Stimulated activated CD8-positive, alpha-beta memory T cell treated with anti-CD3 and anti-CD28 coated beads, Interleukin-15, amount 100 ng/mL, for 24 hours (primary cell): ENCODE measurements around the gene AHI1.

Experiments used
- DNase-seq: peaks from one replicate; pipeline ENCODE4 v3.0.0-alpha.2; 2020; ENCODE audit warnings: low read depth

Gene AHI1

GRCh38 chr6:135451617-135452190 is 45.8 kb downstream of the AHI1 start:
- no peak for DNase-seq

DNA sequence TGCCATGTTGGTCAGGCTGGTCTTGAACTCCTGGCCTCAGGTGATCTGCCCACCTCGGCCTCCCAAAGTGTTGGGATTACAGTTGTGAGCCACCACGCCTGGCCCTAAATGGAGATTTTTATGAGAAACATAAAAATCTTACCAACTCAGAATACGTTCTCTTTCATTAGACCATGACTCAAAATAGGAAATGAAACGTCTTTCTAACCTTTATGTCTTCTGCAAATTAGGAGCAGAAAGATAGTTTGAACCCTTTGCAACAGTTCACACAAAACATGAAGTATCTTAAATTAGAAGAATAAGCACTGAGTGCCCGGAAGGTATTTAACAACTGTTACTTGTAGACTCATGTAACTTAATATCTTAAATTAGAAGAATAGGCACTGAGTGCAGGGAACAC is 48.3 kb downstream of the AHI1 start:
- no peak for DNase-seq

DNA sequence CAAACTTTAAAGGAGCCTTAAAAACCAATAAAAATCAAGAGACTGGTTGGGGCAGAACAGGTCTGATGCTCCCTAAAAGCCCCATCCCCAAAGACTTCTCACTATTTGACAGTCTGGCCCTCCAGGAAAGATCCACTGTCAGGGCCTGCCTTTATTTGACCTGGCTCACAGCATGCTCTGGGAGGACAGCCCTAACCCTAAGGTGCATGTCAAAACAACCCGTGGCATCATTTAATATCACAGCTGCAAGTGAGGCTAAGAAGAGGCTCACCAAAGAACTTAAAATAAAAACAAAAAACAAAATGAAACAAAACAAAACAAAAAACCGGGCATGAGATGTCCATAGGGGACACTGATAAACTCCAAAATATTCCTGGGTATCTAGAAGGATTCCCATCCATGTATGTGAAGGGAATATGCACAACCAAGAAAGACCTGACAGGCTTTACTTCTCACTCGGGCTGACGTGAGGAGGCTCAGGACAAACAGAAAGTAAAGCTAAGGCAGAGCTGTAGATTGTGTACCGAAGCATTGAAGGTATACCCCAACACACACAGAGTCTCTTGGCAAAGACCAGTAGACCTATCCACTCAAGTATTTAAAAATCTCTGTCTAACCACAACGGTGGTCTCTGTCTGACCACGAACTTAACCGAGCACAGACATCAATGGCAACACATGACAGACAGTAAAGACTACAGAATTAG is 57.3 kb downstream of the AHI1 start:
- DNase-seq: no peak

GRCh38 chr6:135439549-135439948 is 58.0 kb downstream of the AHI1 start:
- no peak for DNase-seq

DNA sequence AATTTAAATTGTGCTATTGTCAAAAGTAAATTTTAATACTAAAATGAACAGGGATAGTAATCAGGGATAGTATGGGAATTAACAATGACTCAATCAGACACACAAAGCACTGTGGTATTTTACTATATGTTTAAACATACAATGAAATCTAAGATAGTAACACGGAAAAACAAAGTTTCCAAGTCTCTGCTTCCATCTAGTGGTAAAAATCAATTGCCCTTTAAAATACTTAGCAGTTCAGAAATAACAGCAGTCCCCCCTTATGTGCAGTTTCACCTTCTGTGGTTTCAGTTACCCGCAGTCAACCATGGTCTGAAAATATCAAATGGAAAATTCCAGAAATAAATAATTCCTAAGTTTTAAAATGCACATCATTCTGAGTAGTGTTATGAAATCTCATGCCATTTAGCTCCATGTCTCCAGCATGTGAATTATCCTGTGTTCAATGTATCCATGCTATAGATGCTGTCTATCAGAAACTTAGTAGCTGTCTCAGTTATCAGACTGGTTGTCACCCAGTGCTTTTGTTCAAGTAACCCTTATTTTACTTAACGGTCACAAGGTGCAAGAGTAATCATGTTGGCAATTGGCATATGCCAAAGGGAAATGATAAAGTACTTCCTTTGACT is 58.5 kb downstream of the AHI1 start:
- no peak for DNase-seq

GRCh38 chr6:135434991-135435390 is 62.5 kb downstream of the AHI1 start:
- DNase-seq: no peak

DNA sequence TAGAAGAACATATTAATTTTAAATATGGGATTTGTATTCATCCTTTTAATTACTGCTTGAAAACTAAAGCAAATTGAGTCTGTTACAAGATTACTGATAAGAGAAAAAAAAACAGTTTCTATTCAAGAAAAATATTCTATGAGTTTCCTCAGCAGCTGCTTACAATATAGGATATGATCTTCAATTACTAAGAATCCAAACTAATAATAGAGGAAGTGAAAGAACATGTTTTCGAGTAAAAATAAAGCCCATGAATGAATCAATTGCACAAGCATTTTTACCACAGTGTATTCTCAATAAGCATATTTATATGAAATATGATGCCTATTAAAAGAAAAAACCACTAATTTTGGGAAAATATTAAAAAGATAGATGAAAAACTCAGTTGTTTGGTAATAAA is 63.4 kb downstream of the AHI1 start:
- DNase-seq: no peak

DNA sequence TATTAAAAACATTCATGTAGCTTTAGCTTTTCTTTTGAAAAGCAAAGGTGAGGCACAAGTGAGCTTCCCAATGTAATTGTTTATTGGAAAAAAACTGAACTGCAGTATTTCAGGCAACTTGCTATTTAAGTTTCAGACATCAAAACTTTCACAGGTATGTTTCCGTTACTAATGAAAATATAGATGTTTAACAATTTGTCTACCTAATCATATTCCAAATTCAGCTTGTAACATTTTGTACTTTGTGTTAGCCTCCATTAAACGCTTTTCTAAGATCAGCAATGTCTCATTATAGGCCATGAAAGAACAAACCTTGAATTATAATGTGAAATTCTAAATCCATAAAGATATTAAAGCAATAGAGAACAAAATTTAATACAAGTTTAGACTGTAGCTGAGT is 69.5 kb downstream of the AHI1 start:
- no peak for DNase-seq

DNA sequence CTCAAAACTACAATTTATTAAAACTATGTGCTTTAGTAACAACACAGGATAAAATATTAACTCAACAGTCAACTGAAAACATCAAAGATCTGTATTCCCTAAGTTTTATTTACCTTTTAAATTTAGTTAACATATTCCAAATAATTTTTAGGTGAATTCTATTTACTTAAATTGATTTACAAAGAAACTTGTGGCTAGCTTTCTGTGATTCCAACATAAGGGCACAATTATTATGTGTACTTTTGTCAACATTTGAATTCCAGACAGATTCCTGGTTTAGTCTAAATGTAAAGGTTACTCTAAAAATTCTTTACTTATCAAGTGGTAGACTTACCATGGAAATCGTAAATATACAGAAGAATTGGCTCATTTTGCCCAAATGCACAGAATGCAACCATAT is 70.7 kb downstream of the AHI1 start:
- no peak for DNase-seq

- DNase-seq: no peak
Measured at GRCh38 chr6:135424385-135424784, 73.2 kb downstream of the AHI1 start.

DNA sequence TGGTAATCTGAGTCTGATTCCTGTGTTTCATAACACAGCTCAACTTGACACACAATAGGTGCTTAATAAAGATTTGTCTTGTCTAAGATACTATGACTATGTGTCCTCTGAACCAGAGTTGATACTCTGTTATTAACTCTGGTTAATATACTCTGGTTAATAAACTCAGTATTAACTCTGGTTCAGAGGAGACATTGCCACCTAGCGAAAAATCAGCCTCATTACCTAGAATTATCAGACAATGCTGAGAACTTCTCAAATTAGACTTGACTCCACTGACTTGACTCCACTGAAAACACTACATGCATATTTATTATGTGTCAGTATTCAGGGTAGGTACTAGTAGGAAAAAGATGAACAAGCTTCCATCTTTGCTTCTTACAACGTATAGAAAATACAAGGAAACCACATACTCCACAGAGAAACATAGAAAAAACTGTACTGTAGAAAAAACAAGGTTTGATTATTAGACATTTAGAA is 73.9 kb downstream of the AHI1 start:
- DNase-seq: no peak

DNA sequence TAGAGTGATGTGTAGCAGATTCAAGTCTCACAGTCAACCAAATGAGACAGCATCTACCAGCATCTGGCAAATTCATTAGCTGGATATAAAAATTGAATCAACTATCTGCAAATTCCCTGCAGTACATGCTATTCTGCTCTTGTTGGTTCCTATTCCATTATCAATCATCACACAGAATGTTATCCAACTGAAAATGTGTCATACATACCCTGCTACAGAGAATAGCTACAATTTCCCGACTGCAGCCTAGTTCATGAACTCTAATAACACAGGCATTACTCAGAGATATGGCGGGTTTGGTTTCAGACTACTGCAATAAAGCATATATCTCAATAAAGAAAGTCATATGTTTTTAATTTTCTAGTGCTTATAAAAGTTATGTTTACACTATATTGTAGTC is 78.4 kb downstream of the AHI1 start:
- DNase-seq: no peak

GRCh38 chr6:135418040-135418760 is 79.3 kb downstream of the AHI1 start:
- no peak for DNase-seq

GRCh38 chr6:135412761-135413160 is 84.8 kb downstream of the AHI1 start:
- no peak for DNase-seq

DNA sequence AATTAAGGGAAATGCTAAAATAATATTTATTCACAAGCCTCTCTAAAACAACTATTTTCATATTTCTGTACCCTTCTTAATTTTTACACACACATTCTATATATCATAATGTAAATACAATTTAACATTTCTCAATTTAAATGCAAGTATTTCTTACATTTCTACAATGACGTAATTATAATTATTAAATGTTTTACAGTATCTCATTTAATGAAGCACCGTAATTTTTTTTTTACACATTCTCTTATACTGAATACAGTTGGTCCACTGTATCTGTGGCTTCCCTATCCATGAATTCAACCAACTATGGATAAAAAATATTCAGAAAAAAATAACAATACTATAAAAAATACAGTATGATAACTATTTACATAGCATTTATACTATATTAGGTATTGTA is 85.7 kb downstream of the AHI1 start:
- DNase-seq: no peak

DNA sequence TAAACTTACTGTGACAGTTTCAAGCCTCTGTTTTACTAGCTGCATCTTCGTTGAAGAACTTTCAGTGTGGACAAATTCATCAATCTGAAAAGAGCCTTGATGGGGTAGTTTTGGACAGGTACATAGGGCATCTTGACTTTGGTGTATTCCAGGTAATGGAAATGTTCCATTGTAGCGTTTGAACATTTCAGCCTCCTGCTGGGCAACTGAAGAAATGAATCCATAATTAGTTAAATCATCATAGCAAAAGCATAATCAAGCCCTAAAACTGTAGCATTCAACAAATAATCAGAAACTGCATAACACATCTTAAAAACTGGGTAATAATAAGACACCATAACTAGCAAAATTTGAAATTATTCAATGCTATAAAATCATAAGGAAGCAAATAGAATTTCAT is 86.2 kb downstream of the AHI1 start:
- DNase-seq: no peak

DNA sequence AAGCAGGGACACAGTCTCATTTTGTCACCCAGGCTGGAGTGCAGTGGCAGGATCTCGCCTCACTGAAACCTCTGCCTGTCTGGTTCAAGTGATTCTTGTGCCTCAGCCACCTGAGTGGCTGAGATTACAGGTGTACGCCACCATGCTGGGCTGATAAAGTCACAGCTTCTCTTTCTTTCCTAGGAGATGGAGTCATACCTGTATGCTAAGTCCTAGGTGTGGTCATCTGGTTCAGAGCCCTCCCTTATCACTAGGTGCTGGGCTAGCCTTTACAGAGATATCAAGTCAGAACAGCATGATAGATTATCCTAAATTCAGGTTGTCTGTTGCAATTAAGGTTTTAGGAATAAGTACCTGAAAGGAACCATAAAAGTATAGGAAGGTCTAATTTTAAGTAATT is 86.7 kb downstream of the AHI1 start:
- DNase-seq: no peak

GRCh38 chr6:135403584-135403983 is 94.0 kb downstream of the AHI1 start:
- DNase-seq: no peak

DNA sequence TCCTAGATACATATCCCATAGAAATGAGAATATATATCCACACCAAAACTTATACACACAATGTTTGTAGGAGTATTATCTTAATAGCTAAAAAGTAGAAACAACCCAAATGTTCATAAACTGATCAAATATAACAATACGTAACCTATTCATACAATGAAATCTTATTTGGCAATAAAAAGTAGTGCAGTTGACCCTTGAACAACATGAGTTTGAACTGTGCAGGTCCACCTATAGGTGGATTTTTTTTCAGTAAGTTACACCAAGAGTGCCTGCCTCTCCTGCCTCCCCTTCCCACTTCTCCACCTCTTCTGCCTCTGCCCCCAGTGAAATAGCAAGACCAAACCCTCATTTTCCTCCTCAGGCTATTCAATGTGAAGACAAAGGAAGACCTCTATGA is 95.2 kb downstream of the AHI1 start:
- no peak for DNase-seq

DNA sequence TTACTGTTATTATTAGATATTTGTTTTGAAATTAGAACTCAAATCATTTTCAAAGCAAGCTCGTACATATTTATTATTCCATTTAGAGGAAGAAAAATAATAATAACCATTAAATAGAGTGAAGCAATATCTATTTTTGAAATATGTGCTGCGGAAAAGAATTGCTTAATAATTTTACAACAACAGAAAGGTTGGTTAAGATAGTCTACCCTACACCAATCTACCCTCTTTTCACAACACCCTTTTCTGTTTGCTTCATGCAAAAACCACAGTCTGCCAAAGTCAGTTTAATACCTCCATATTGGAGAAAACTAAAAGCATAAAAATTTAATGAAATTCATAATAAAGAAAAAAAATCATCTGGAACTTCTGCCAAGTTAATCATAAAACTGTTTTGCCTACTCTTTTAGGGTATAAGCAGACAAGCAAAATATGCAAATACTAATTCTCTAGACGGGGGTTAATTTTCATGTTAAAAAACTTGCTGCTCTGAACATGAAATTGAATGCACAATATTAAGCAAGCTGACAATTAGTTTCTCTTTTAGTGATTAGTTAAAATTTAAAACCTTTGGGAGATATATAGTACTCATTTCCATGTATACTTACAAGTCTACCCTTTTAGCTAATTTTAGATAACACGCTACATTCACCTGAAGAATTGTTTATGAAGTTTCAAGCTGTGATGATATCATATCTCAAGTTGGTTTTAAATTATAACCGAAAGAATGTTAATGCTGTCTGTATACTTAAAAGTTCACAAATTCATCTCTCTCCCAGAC is 100.2 kb downstream of the AHI1 start:
- no peak for DNase-seq

- DNase-seq: no peak
Measured at GRCh38 chr6:135395136-135395535, 102.4 kb downstream of the AHI1 start.

DNA sequence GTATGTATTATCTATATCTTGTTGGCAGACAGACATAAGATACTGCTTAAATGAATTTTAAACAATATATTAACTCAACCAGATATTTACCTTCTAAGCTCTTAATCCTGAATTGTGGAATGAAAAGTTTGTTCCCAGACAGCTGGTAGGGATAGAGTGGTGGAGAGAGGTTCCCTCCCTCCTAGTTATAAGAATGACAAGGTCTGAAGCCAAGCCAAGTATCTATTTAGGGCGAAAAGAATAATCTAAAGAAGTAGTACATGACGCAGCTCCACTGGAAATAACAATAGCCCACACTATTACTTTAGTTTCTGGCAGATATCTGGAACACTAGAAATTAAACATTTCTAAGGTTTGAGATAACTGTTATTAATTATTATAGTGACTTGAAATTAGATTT is 104.3 kb downstream of the AHI1 start:
- DNase-seq: no peak
